ENCODE results near the gene VSTM5. TPM values are rescaled to one million over a fixed set of nuclear protein-coding genes. Genes with fewer than 3 reads are reported as not detected.

Gene VSTM5
- total RNA-seq, 1 donor from 2014 or later = not detected

DNA sequence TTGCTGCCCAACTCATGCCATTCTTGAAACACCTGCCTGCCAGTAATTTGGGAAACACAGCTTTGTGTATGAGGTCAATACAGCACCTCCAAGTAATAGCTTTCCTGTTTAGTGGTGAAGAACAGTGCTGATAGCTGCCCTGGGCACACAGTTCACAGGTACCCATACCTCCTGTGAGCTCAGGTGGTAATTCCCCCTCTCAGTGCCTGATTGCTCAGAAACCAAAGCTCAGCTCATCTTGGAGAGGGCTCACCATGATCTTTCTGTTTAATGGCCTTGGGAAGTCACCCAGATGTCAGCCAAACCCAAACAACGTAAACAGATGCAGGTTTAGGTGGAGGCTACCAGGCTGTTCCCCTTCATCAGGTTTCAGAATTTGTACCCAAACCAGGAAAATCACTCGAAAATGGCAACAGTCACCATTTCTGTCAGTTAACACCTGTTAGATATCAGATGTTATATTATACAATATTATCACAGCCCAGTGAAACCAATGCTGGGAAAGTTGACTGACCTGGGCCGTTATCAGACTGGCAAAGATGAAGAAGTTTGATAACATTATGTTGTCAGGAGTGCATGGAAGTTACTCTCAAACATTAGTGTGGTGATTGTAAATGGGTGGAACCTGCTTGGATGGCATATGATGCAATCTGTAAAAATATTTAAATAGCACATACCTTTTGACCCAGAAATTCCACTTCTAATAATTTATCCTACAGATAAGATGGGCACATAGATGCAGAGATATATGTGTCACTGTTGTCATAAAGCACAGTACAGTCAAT is 18.9 kb downstream of the VSTM5 start:
- no peak for ATAC-seq
- Histone ChIP-seq H3K9me3 (no peaks in the 10 kb centered on the region), H3K27ac (no peak overlapping the region), H3K4me1 (no peaks in the 10 kb centered on the region), H3K36me3 (no peaks in the 10 kb centered on the region), H3K4me3 (no peak overlapping the region), H3K27me3 (no peaks in the 10 kb centered on the region)
- intact Hi-C loops (cut with DNase I) = no loop called here
- TF ChIP-seq, protein P1, sequence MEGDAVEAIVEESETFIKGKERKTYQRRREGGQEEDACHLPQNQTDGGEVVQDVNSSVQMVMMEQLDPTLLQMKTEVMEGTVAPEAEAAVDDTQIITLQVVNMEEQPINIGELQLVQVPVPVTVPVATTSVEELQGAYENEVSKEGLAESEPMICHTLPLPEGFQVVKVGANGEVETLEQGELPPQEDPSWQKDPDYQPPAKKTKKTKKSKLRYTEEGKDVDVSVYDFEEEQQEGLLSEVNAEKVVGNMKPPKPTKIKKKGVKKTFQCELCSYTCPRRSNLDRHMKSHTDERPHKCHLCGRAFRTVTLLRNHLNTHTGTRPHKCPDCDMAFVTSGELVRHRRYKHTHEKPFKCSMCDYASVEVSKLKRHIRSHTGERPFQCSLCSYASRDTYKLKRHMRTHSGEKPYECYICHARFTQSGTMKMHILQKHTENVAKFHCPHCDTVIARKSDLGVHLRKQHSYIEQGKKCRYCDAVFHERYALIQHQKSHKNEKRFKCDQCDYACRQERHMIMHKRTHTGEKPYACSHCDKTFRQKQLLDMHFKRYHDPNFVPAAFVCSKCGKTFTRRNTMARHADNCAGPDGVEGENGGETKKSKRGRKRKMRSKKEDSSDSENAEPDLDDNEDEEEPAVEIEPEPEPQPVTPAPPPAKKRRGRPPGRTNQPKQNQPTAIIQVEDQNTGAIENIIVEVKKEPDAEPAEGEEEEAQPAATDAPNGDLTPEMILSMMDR (IDR thresholded peaks at IDR 0.05) = no peak
- DNase-seq = no peak

GRCh38 chr11:93829598-93829997 is 20.8 kb downstream of the VSTM5 start:
- no peaks in the 10 kb centered on the region for H3K4me1 ChIP-seq
- intact Hi-C loops (cut with DNase I) = no loop called here

DNA sequence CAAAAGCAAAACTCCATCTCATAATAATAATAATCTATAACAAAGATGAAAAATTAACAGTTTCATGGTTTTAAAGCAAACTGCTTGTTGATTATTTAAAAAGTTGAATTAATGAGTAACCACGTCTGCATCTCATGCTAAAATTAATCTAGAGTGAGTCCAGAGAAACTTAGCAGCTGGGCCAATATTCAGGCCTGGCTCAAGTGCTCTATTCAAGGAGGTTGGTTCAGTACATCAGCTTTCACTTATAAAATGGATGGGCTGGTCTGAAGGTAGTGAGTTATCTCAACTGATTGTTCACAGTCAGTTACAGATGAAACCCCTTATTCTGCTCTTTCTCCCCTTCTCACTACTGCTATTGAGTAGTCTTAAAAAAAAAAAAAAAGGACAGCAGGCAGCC is 23.1 kb downstream of the VSTM5 start:
- Histone ChIP-seq H3K9me3 (no peaks in the 10 kb centered on the region), H3K27ac (no peak overlapping the region), H3K27me3 (no peaks in the 10 kb centered on the region), H3K36me3 (no peaks in the 10 kb centered on the region), H3K4me1 (no peaks in the 10 kb centered on the region), H3K4me3 (no peak overlapping the region)
- no peak for ATAC-seq
- intact Hi-C loops (cut with DNase I) = no loop called here
- TF ChIP-seq, protein P1 (IDR thresholded peaks at IDR 0.05) = no peak
- DNase-seq = no peak

More at GRCh38 chr11:93829598-93829997, 20.8 kb downstream of the VSTM5 start:
- Histone ChIP-seq H3K4me3 (no peak overlapping the region), H3K27me3 (no peaks in the 10 kb centered on the region), H3K27ac (no peak overlapping the region), H3K36me3 (no peaks in the 10 kb centered on the region), H3K9me3 (no peaks in the 10 kb centered on the region)
- TF ChIP-seq, protein P1 (IDR thresholded peaks at IDR 0.05) = no peak
- no peak for DNase-seq
- no peak for ATAC-seq

GRCh38 chr11:93823210-93823609 is 27.2 kb downstream of the VSTM5 start:
- no peak for DNase-seq
- intact Hi-C loops (cut with DNase I) = no loop called here
- Histone ChIP-seq H3K27me3 (no peaks in the 10 kb centered on the region), H3K36me3 (no peaks in the 10 kb centered on the region), H3K27ac (no peak overlapping the region), H3K4me1 (no peaks in the 10 kb centered on the region), H3K4me3 (no peak overlapping the region), H3K9me3 (no peaks in the 10 kb centered on the region)
- TF ChIP-seq, protein P1 (IDR thresholded peaks at IDR 0.05) = no peak
- ATAC-seq = no peak

GRCh38 chr11:93822359-93822758 is 28.1 kb downstream of the VSTM5 start:
- DNase-seq (no peak), ATAC-seq (no peak)
- TF ChIP-seq, protein P1 (IDR thresholded peaks at IDR 0.05) = no peak

More at GRCh38 chr11:93822359-93822758, 28.1 kb downstream of the VSTM5 start:
- intact Hi-C loops (cut with DNase I) = no loop called here
- Histone ChIP-seq H3K27ac (no peak overlapping the region), H3K27me3 (no peaks in the 10 kb centered on the region), H3K4me1 (no peaks in the 10 kb centered on the region), H3K4me3 (no peak overlapping the region), H3K9me3 (no peaks in the 10 kb centered on the region), H3K36me3 (peaks cover 1% of the 10 kb centered on the region)
